ENCODE data around the gene PTPRN2. TPM values are rescaled to one million over a fixed set of nuclear protein-coding genes. Genes with fewer than 3 reads are reported as not detected.
"Not testable (repeated sequence)": the region's sequence is repeated elsewhere in the genome, so short reads cannot be mapped to it uniquely, and the experiment has no call there.

PTPRN2 gene
- polyA plus RNA-seq, 1 experiment: 0.02 TPM

GRCh38 chr7:158300427-158300826 is 287.2 kb downstream of the PTPRN2 start:
- peaks cover 57% of the 10 kb centered on the region for H3K9me3 ChIP-seq (ENCODE audit: control insufficient read depth, insufficient read depth, low read length)
- POLR2A ChIA-PET: no interaction called here
- H3K27me3 ChIP-seq (ENCODE audit: control insufficient read depth, insufficient read depth, low read length): no peaks in the 10 kb centered on the region
- H3K4me3 ChIP-seq (ENCODE audit: low read depth, low read length): no peak overlapping the region
- no peak for TF ChIP-seq CTCF (IDR thresholded peaks at IDR 0.05; ENCODE audit: low read depth, low read length)
- CTCF ChIA-PET: no interaction called here
- no peak overlapping the region for H3K27ac ChIP-seq (ENCODE audit: low read depth, low read length)
- DNase-seq (ENCODE audit: low read depth, low spot score): no peak

GRCh38 chr7:158299607-158300006 is 288.0 kb downstream of the PTPRN2 start:
- ChIA-PET CTCF (no interaction called here), POLR2A (no interaction called here)
- Histone ChIP-seq H3K9me3 (ENCODE audit: control insufficient read depth, insufficient read depth, low read length) (peaks cover 60% of the 10 kb centered on the region), H3K4me3 (ENCODE audit: low read depth, low read length) (no peak overlapping the region), H3K27ac (ENCODE audit: low read depth, low read length) (no peak overlapping the region), H3K27me3 (ENCODE audit: control insufficient read depth, insufficient read depth, low read length) (no peaks in the 10 kb centered on the region)
- TF ChIP-seq CTCF (IDR thresholded peaks at IDR 0.05; ENCODE audit: low read depth, low read length): no peak
- no peak for DNase-seq (ENCODE audit: low read depth, low spot score)

GRCh38 chr7:158296798-158297104 is 290.9 kb downstream of the PTPRN2 start:
- no peaks in the 10 kb centered on the region for H3K27me3 ChIP-seq (ENCODE audit: control insufficient read depth, insufficient read depth, low read length)
- no peak overlapping the region for H3K4me3 ChIP-seq (ENCODE audit: low read depth, low read length)
- DNase-seq (ENCODE audit: low read depth, low spot score): no peak
- ChIA-PET POLR2A (no interaction called here), CTCF (no interaction called here)
- TF ChIP-seq CTCF (IDR thresholded peaks at IDR 0.05; ENCODE audit: low read depth, low read length): no peak
- H3K9me3 ChIP-seq (ENCODE audit: control insufficient read depth, insufficient read depth, low read length): peaks cover 66% of the 10 kb centered on the region
- no peak overlapping the region for H3K27ac ChIP-seq (ENCODE audit: low read depth, low read length)

- Histone ChIP-seq H3K27ac (ENCODE audit: low read depth, low read length) (no peak overlapping the region), H3K9me3 (ENCODE audit: control insufficient read depth, insufficient read depth, low read length) (peaks cover 63% of the 10 kb centered on the region), H3K4me3 (ENCODE audit: low read depth, low read length) (no peak overlapping the region), H3K27me3 (ENCODE audit: control insufficient read depth, insufficient read depth, low read length) (no peaks in the 10 kb centered on the region)
- TF ChIP-seq CTCF (IDR thresholded peaks at IDR 0.05; ENCODE audit: low read depth, low read length): no peak
- ChIA-PET CTCF (no interaction called here), POLR2A (no interaction called here)
- DNase-seq (ENCODE audit: low read depth, low spot score): no peak
Measured at GRCh38 chr7:158295966-158296797, 291.4 kb downstream of the PTPRN2 start.

GRCh38 chr7:158294468-158295215 is 293.0 kb downstream of the PTPRN2 start:
- H3K9me3 ChIP-seq (ENCODE audit: control insufficient read depth, insufficient read depth, low read length): peaks cover 65% of the 10 kb centered on the region
- H3K4me3 ChIP-seq (ENCODE audit: low read depth, low read length); DNase-seq (ENCODE audit: low read depth, low spot score); H3K27me3 ChIP-seq (ENCODE audit: control insufficient read depth, insufficient read depth, low read length); H3K27ac ChIP-seq (ENCODE audit: low read depth, low read length); CTCF ChIA-PET; POLR2A ChIA-PET: not testable (repeated sequence)
